NCI-H460 (cell line): ENCODE results near the gene PRKCA. TPM values are rescaled to one million over a fixed set of nuclear protein-coding genes. Genes with fewer than 3 reads are reported as not detected.

Experiments
- DNase-seq: peaks from one replicate; pipeline ENCODE4 v3.0.0-alpha.2; 2016; ENCODE audit warnings: low read depth; ENCODE audit errors: extremely low read depth
- total RNA-seq: library from RNA; depleted of rRNA; stranded (reverse); fragments of >200 nt; shearing (Covaris generic); gene quantifications from 2 replicates; pipeline ENCODE4 v1.2.3, GENCODE V29; 2014

The PRKCA gene
- total RNA-seq, 1 experiment from 2014 or later = 13.6 TPM

- no peak for DNase-seq
Measured at GRCh38 chr17:66837226-66837625, 534.8 kb downstream of the PRKCA start.

DNA sequence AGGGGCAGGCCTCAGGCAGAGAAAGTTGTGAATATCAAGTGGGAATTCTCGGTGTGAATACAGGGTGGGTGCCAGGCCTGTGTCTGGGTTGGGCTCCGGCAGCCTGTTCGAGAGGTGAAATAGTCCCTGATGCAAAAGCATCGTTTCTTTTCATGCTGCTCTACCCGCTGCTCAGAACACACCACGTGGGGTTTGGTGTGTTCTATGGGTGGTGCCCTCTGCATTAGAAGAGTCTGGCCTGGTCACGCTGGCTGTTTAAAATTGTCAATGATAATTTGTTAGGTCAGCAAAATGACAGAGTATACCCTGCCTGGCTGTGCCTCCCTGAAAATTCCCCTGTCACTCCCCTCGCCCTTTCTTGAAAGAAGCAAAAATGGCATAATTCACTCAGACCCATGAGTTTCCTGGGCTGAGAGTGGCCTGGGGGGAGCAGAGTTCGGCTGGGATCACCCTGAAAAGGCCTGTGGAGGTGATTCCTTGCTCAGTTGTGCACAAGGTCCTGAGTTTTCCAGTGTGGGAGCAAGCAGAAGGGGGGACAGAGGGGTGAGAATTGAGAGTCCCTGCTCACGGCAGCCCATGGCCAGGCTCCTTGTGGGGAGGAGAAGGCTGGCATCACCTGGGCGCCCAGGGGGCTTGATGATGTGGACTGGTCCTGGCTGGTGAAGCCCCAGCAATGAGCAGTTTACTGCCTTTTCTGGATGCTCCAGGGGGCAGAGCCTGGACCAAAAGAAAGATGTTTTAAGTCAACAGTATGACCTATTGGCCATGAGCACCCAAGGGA is 535.7 kb downstream of the PRKCA start:
- no peak for DNase-seq

DNA sequence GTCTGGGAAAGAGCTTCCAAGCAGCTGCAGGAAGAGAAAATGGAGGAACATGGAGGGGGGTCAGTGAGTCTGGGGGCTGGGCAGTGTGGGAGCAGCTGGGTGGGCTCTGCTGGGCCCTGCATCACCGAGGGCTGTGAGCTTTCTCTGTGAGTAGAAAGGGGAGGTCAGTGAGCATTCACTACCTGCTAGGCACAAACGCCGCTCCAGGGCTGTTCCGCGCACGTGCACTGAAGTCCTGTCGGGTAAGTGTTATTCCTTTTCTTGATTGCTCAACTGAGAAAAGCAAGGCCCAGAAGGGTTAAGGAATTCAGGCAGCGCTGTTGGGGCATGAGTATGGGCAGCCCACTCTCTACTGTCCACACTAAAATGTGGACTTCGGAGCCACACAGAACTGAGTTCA is 537.2 kb downstream of the PRKCA start:
- DNase-seq = no peak

DNA sequence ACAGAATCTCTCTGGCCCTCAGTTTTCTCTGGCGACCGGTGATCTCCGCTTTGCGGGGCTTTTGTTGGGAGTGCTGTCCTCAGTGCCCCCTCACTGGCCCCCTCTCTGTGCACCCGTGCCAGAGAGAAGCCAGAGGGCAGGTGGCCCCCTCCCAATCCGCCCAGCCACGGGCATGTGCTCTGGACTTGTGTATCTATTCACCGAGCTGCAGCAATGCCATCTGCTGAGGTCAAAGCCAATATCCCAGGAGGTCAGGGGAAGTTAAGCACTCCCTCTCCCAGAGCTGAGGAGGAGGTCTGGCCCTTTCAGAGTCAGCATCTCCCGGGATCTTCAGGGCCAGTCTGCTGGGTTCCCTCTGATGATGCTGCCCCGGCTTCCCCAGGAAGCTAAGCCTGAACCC is 537.6 kb downstream of the PRKCA start:
- no peak for DNase-seq

- no peak for DNase-seq
Measured at GRCh38 chr17:66841328-66841727, 538.9 kb downstream of the PRKCA start.

- DNase-seq = no peak
Measured at GRCh38 chr17:66841744-66842143, 539.3 kb downstream of the PRKCA start.

- no peak for DNase-seq
Measured at GRCh38 chr17:66842505-66842904, 540.1 kb downstream of the PRKCA start.

DNA sequence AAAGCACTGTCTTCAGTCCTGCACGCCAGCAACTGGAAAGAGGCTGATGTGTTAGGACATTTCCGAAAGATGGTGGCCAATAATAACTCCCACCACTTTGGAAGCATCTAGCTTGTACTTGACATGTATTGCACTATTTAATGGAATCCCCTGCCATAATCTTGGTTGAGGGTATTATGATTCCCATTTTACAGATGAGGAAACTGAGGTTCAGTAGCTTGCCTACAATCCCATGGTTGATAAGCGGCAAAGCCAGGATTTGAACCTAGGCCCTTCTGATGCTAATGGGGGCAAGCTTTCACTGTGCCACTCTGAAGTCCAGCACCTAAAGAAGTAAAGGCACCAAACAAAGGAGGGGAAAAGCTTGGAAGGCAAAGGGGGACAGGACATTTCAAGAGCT is 540.5 kb downstream of the PRKCA start:
- DNase-seq = no peak

- no peak for DNase-seq
Measured at GRCh38 chr17:66843627-66844026, 541.2 kb downstream of the PRKCA start.

GRCh38 chr17:66847704-66848103 is 545.3 kb downstream of the PRKCA start:
- DNase-seq = no peak

- DNase-seq = no peak
Measured at GRCh38 chr17:66848496-66848895, 546.1 kb downstream of the PRKCA start.

GRCh38 chr17:66849032-66849655 is 546.7 kb downstream of the PRKCA start:
- no peak for DNase-seq

DNA sequence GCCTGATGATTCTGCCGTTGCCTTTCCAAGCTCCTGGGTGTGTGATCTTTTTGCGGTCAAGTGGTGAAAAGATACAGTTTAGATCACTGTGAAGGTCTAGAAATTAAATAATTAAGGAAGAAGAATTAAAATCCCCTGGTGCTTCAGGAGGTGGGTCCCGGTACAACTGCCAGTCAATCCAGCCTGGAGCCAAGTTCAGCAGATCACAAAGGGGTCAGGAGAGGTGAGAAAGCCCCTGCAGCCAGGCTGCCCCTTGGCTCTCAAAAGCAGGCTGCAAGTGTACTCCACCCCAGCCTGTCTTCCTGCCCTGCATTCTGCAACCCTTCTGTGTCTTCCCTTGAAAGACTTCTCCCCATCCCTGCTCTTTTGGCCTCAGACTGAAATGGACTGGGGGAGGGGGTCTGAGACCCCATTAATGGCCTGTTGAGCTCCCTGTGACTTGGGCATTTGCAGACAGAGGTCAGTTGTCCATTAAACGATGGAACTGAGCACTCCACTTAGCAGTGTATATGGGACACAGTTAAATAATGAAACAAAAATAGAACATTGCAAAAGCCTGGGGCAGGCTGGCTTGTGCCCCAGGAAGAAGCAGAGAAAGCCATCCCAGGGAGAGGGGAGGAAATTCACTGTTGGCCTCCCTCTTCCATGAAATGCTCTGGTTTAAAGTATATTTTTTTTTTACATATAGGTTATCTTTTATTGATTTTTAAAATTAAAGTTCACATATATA is 547.6 kb downstream of the PRKCA start:
- no peak for DNase-seq

DNA sequence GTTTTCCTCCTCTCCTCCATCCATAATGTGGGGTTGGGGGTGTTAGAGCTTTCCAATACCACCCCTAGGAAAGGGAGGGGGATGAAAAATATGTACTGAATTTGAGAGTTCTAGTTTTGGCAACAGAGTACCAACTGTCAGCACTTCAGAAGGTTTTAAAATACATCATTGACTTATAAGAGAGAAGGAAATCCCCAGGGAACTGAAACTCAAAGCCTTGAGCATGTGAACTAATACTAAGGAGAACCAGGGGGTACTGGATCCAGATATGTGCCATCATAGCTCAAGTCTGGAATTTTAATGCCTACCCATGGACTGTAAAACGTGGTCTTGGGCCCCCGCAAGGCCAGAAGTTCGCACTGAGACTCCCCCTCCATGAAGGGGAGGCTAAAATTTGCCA is 548.3 kb downstream of the PRKCA start:
- DNase-seq = no peak

DNA sequence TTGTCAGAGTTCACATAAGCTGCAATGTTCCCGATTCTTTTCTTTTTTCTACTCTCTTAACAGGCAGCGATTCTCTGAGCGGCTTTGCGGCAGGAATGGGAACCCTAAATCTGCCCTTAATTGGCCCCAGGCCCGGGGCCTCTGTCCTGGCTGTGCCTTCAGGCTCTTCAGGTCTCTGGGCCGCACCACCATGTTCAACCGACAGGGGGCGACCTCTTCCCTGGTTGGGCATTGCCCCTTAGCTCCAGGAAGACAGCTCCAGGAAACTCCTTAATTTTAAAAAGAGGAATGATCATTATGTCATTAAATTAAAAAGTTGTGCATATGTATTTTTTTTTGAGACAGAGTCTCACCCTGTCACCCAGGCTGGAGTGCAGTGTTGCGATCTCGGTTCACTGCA is 552.8 kb downstream of the PRKCA start:
- DNase-seq = no peak

- no peak for DNase-seq
Measured at GRCh38 chr17:66858226-66859083, 556.0 kb downstream of the PRKCA start.

GRCh38 chr17:66859353-66859752 is 556.9 kb downstream of the PRKCA start:
- DNase-seq = no peak

DNA sequence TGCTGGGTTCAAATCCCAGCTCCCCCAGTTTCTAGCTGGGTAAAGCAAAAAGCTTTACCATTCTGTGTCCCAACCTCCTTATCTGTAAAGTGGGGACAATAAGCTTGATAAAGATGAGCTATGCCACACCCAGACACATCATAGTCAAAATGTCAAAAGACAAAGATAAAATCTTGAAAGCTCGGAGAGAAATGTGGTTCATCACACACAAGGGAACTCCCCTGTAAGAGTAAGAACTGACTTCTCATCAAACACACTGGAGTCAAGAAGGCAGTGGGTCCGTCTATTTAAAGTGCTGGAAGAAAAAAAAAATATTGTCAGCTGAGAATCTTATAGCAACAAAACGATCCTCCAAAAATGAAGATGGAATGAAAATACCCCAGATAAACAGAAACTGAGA is 557.8 kb downstream of the PRKCA start:
- DNase-seq = no peak
